Activated T-cell treated with anti-CD3 and anti-CD28 coated beads, Interleukin-2, amount 50 U/mL, for 1 hour (primary cell): ENCODE results near the gene MEI1.
"Not testable (repeated sequence)": the region's sequence is repeated elsewhere in the genome, so short reads cannot be mapped to it uniquely, and the experiment has no call there.

Experiments
- DNase-seq: peaks from one replicate; pipeline ENCODE4 v3.0.0-alpha.2; 2020

MEI1 gene

GRCh38 chr22:41825376-41825775 lies 126.1 kb downstream of the MEI1 start:
- no peak for DNase-seq

GRCh38 chr22:41826021-41826420 lies 126.7 kb downstream of the MEI1 start:
- DNase-seq: no peak

GRCh38 chr22:41826430-41827383 lies 127.4 kb downstream of the MEI1 start:
- no peak for DNase-seq

GRCh38 chr22:41827671-41828070 lies 128.4 kb downstream of the MEI1 start:
- no peak for DNase-seq

GRCh38 chr22:41828516-41828915 lies 129.2 kb downstream of the MEI1 start:
- no peak for DNase-seq

GRCh38 chr22:41830174-41830573 lies 130.9 kb downstream of the MEI1 start:
- no peak for DNase-seq

- DNase-seq: no peak
Observed at GRCh38 chr22:41831383-41831782, 132.1 kb downstream of the MEI1 start.

GRCh38 chr22:41831828-41832552 lies 132.7 kb downstream of the MEI1 start:
- no peak for DNase-seq

- DNase-seq: peak; percentile 97
Observed at GRCh38 chr22:41832553-41833368, 133.5 kb downstream of the MEI1 start, which contains the start of gene SREBF2. SREBF2 (plus strand) TSS chr22:41833105; CDS start chr22:41833271, 166 bp downstream.

GRCh38 chr22:41833369-41834004 lies 134.2 kb downstream of the MEI1 start:
- DNase-seq: peak; percentile 61

- no peak for DNase-seq
Observed at GRCh38 chr22:41834005-41834944, 135.0 kb downstream of the MEI1 start.

- not testable (repeated sequence) for DNase-seq
Observed at GRCh38 chr22:41835462-41835861, 136.2 kb downstream of the MEI1 start.

GRCh38 chr22:41836551-41836950 lies 137.2 kb downstream of the MEI1 start:
- no peak for DNase-seq

GRCh38 chr22:41838842-41839618 lies 139.7 kb downstream of the MEI1 start:
- no peak for DNase-seq

GRCh38 chr22:41840216-41840615 lies 140.9 kb downstream of the MEI1 start:
- no peak for DNase-seq

GRCh38 chr22:41841085-41841712 lies 141.9 kb downstream of the MEI1 start:
- DNase-seq: no peak

GRCh38 chr22:41842996-41843970 lies 144.0 kb downstream of the MEI1 start:
- DNase-seq: no peak

GRCh38 chr22:41844036-41844435 lies 144.7 kb downstream of the MEI1 start:
- DNase-seq: no peak

GRCh38 chr22:41844513-41844912 lies 145.2 kb downstream of the MEI1 start:
- DNase-seq: no peak
